Kidney epithelial cell (primary cell): ENCODE measurements around the gene ZBBX. TPM values are rescaled to one million over a fixed set of nuclear protein-coding genes. Genes with fewer than 3 reads are reported as not detected.

Experiments used
- DNase-seq: peaks from one replicate; pipeline ENCODE4 v3.0.0-alpha.2; 2010; ENCODE audit warnings: low read depth
- H3K27me3 ChIP-seq: 2 replicates; pipeline ENCODE4 v1.6.0; 2011; ENCODE audit warnings: low read length; ENCODE audit not compliant: control insufficient read depth, insufficient read depth
- H3K36me3 ChIP-seq: 2 replicates; pipeline ENCODE4 v1.5.1; 2011; ENCODE audit warnings: low read length; ENCODE audit not compliant: control insufficient read depth, insufficient read depth
- H3K4me3 ChIP-seq: 2 replicates; pipeline ENCODE4 v1.5.1; 2011; ENCODE audit warnings: low read depth, mild to moderate bottlenecking, control low read depth, low read length
- CTCF ChIP-seq: IDR thresholded peaks from 2 replicates; pipeline ENCODE4 v1.5.1; 2011; ENCODE audit warnings: mild to moderate bottlenecking, moderate library complexity, low read length, control low read depth, inconsistent platforms; ENCODE audit not compliant: insufficient read depth, poor library complexity, severe bottlenecking
- total RNA-seq: library from RNA; depleted of rRNA; stranded (reverse); fragments of >200 nt; gene quantifications from 2 replicates; pipeline ENCODE4 v1.2.3, GENCODE V29; 2015

ZBBX gene
- total RNA-seq, 1 donor from 2014 or later, result 1.1 TPM

- no peak for DNase-seq
- Histone ChIP-seq H3K27me3 (no peaks in the 10 kb centered on the region), H3K36me3 (no peaks in the 10 kb centered on the region), H3K4me3 (no peak overlapping the region)
- no peak for TF ChIP-seq CTCF
These were observed 13.9 kb upstream of the ZBBX start for GRCh38 chr3:167394003-167394402.

DNA sequence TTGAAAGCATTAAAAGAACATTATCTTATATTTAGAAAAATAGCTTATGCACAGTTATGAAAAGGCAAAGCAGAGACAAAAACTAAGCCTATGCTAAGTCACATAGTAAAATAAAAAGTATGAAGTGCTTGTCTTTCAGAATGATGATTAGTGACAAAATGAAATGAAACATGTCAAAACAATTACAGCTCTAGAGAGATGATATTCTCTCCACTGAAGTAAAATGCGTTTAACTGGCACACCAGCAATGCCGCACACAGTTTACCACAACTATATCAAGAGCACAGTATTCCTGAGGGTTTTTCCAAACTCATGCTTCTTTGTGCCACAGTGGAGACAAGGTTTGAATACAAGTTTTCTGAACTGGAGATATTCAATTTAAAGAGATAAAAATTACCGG lies 2.1 kb upstream of the ZBBX start:
- no peak overlapping the region for H3K4me3 ChIP-seq
- no peak for TF ChIP-seq CTCF

GRCh38 chr3:167375478-167375877 lies 4.6 kb downstream of the ZBBX start:
- no peak for DNase-seq
- no peaks in the 10 kb centered on the region for H3K27me3 ChIP-seq
- no peak overlapping the region for H3K4me3 ChIP-seq
- TF ChIP-seq CTCF, result no peak
- no peaks in the 10 kb centered on the region for H3K36me3 ChIP-seq

More for the DNA sequence above, 2.1 kb upstream of the ZBBX start:
- DNase-seq, result no peak
- H3K36me3 ChIP-seq, result no peaks in the 10 kb centered on the region
- H3K27me3 ChIP-seq, result no peaks in the 10 kb centered on the region

DNA sequence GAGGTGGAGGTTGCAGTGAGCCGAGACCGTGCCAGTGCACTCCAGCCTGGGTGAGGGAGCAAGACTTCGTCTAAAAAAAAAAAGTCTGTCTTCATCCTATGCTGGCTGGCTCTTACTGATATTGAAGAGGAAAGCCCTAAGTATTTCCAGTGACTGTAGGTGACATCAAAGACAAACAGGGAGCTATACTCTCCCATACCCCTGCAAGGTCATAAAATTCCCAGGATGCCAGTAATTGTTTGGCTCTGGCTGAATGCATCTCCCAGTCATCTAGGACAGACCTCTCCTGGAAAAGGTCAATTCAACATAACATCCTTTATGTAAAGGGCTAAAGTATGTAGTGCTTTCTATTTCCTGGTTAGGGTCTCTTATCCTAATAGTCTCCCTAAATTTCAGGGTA lies 8.0 kb downstream of the ZBBX start:
- Histone ChIP-seq H3K4me3 (no peak overlapping the region), H3K27me3 (no peaks in the 10 kb centered on the region), H3K36me3 (no peaks in the 10 kb centered on the region)
- no peak for TF ChIP-seq CTCF
- DNase-seq, result no peak

DNA sequence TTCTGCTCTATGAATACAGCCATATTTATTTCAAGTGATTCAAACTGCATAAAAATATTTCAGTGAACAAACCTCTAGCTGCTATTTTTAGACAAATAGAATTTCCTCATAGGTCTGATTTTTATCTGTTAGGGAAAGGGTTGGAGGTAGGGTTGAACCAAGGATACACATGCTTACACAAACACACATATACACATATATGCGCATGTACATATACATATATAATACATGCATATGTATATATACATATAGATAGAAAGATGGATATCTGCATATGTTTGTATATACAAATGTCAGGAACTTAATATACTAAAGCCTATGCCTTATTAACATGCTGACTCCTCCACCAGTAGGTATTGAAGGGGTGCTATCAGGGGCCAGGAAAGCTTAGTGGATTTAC lies 18.1 kb downstream of the ZBBX start:
- Histone ChIP-seq H3K4me3 (no peak overlapping the region), H3K36me3 (no peaks in the 10 kb centered on the region), H3K27me3 (no peaks in the 10 kb centered on the region)
- no peak for DNase-seq
- no peak for TF ChIP-seq CTCF

DNA sequence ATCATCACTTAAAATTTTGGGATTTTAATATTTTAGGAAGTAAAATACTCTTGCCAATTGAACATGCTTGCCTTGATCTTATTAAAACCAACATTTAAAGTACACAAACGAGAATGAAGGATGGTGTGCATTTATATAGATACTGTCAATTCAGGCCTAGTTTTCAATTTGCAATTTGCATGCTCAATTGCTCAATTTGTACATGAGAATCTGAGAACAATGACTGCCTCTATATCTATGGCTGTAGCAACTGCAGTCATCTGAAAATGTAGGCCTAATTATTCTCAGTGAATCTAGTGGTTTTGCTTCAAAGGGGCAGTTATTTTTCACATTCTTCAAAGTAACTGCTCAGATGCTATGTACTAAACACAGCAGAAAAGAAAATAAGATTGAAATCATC lies 18.8 kb downstream of the ZBBX start:
- no peak for DNase-seq
- Histone ChIP-seq H3K36me3 (no peaks in the 10 kb centered on the region), H3K27me3 (no peaks in the 10 kb centered on the region), H3K4me3 (no peak overlapping the region)
- TF ChIP-seq CTCF, result no peak
